Gastrocnemius medialis (tissue), 4 donors: ENCODE results near the gene MEMO1. TPM values are rescaled to one million over a fixed set of nuclear protein-coding genes. Genes with fewer than 3 reads are reported as not detected.
"Not testable (repeated sequence)": the region's sequence is repeated elsewhere in the genome, so short reads cannot be mapped to it uniquely, and the experiment has no call there.

ENCODE experiments used
- ATAC-seq, 2 donors: fragments of 150-250 bp; one replicate each; pipeline ENCODE4 v1.9.1; 2016
- DNase-seq, 2 donors: peaks; one replicate each; pipeline ENCODE4 v3.0.0-alpha.2; 2019
- H3K27ac ChIP-seq, 4 donors: fragments of 200-600 bp; sonication (generic); 1 replicate in 1 of 4; 2 replicates in 3 of 4; pipeline ENCODE4 v1.5.1; 2016 to 2018; ENCODE audit warnings: mild to moderate bottlenecking in 2 of 4, moderate library complexity in 1 of 4
- H3K27me3 ChIP-seq, 3 donors: fragments of 200-600 bp; sonication (generic) in 2 of 3; 1 replicate in 1 of 3; 2 replicates in 2 of 3; pipeline versions ENCODE4 v1.5.1 to v1.6.0; 2016 to 2019; ENCODE audit warnings: mild to moderate bottlenecking in 1 of 3, moderate library complexity in 1 of 3
- H3K36me3 ChIP-seq, 2 donors: fragments of 200-600 bp; sonication (generic) in 1 of 2; one replicate each; pipeline ENCODE4 v1.5.1; 2017 to 2018
- H3K4me1 ChIP-seq, 2 donors: fragments of 200-600 bp; sonication (generic) in 1 of 2; one replicate each; pipeline ENCODE4 v1.5.1; 2016 to 2017; ENCODE audit warnings: mild to moderate bottlenecking in 2 of 2
- H3K4me3 ChIP-seq, 4 donors: fragments of 200-600 bp; sonication (generic) in 3 of 4; 1 replicate in 1 of 4; 2 replicates in 3 of 4; pipeline ENCODE4 v1.5.1; 2016 to 2019; ENCODE audit warnings: mild to moderate bottlenecking in 2 of 4
- H3K9me3 ChIP-seq, 3 donors: fragments of 200-600 bp; sonication (generic) in 2 of 3; 1 replicate in 1 of 3; 2 replicates in 2 of 3; pipeline ENCODE4 v1.5.1; 2016 to 2019
- CTCF ChIP-seq, 5 experiments: fragments of 450-650 bp in 3 of 5; fragments of 200-600 bp in 2 of 5; sonication (generic) in 2 of 5; IDR thresholded peaks in 4 of 5; conservative IDR thresholded peaks in 1 of 5; 1 replicate in 4 of 5; 2 replicates in 1 of 5; pipeline ENCODE4 v1.5.1; 2016 to 2019; ENCODE audit warnings: antibody characterized with exemption in 5 of 5, mild to moderate bottlenecking in 3 of 5, moderate library complexity in 3 of 5
- POLR2A ChIP-seq, 2 donors: fragments of 450-650 bp; IDR thresholded peaks; one replicate each; pipeline ENCODE4 v1.6.1; 2017; ENCODE audit warnings: antibody characterized with exemption in 2 of 2, mild to moderate bottlenecking in 2 of 2, moderate library complexity in 2 of 2
- in situ Hi-C, 4 donors: fragments of 200-750 bp; cut with MboI; loops; one replicate each; pipeline versions ENCODE4 v1.15.0 to v1.8.0; 2017; ENCODE audit warnings: low sequenced_read_pairs in 4 of 4
- intact Hi-C: fragments of 100-400 bp; cut with DNase I; formaldehyde crosslinking; loops from one replicate; pipeline ENCODE4 v1.15.1; 2023; ENCODE audit warnings: low total_unique reads
- total RNA-seq, 4 donors: library from RNA; depleted of rRNA; stranded (reverse); fragments of >200 nt; gene quantifications; one replicate each; pipeline versions ENCODE4 v1.1.0 to v1.2.3, GENCODE V29; 2016

Gene MEMO1
- total RNA-seq, 4 donors from 2014 or later: 32.2 to 75.0 (median 50.0) TPM

GRCh38 chr2:31886700-31887099 lies 124.1 kb downstream of the MEMO1 start:
- peak in 1 of 5 experiments; percentile 19 for TF ChIP-seq CTCF (IDR thresholded peaks at IDR 0.05 in 4 of 5, conservative IDR thresholded peaks at IDR 0.05 in 1 of 5)
- no peak for TF ChIP-seq POLR2A (IDR thresholded peaks at IDR 0.05)
- no peak overlapping the region for H3K4me3 ChIP-seq
- H3K9me3 ChIP-seq: no peaks in the 10 kb centered on the region
- no peak for ATAC-seq
- intact Hi-C loops (no loop called here), in situ Hi-C loops (no loop called here)
- no peak for DNase-seq
- H3K27ac ChIP-seq: no peak overlapping the region
- peaks cover 0 to 16% of the 10 kb centered on the region in 2 donors for H3K36me3 ChIP-seq
- H3K4me1 ChIP-seq: peaks cover 0 to 10% of the 10 kb centered on the region in 2 donors
- no peaks in the 10 kb centered on the region for H3K27me3 ChIP-seq

- DNase-seq (no peak), ATAC-seq (no peak)
- in situ Hi-C loops (no loop called here), intact Hi-C loops (no loop called here)
- TF ChIP-seq POLR2A (IDR thresholded peaks at IDR 0.05): no peak
- TF ChIP-seq CTCF (IDR thresholded peaks at IDR 0.05 in 4 of 5, conservative IDR thresholded peaks at IDR 0.05 in 1 of 5): no peak
- H3K4me1 ChIP-seq: no peaks in the 10 kb centered on the region
- H3K9me3 ChIP-seq: no peaks in the 10 kb centered on the region
- no peak overlapping the region for H3K4me3 ChIP-seq
- H3K27ac ChIP-seq: no peak overlapping the region
- H3K36me3 ChIP-seq: no peaks in the 10 kb centered on the region
- no peaks in the 10 kb centered on the region for H3K27me3 ChIP-seq
Measured at GRCh38 chr2:31877008-31877407, 133.8 kb downstream of the MEMO1 start.

GRCh38 chr2:31874071-31874470 lies 136.7 kb downstream of the MEMO1 start:
- no peaks in the 10 kb centered on the region for H3K36me3 ChIP-seq
- no peak overlapping the region for H3K4me3 ChIP-seq
- in situ Hi-C loops: no loop called here
- H3K27me3 ChIP-seq: no peaks in the 10 kb centered on the region
- no peaks in the 10 kb centered on the region for H3K9me3 ChIP-seq
- no peak for TF ChIP-seq CTCF (IDR thresholded peaks at IDR 0.05 in 4 of 5, conservative IDR thresholded peaks at IDR 0.05 in 1 of 5)
- TF ChIP-seq POLR2A (IDR thresholded peaks at IDR 0.05): no peak
- intact Hi-C loops: no loop called here
- no peaks in the 10 kb centered on the region for H3K4me1 ChIP-seq
- no peak for DNase-seq
- no peak for ATAC-seq
- no peak overlapping the region for H3K27ac ChIP-seq

- intact Hi-C loops (no loop called here), in situ Hi-C loops (no loop called here)
- Histone ChIP-seq H3K4me3 (no peak overlapping the region), H3K36me3 (no peaks in the 10 kb centered on the region), H3K4me1 (no peaks in the 10 kb centered on the region), H3K9me3 (no peaks in the 10 kb centered on the region), H3K27ac (no peak overlapping the region), H3K27me3 (no peaks in the 10 kb centered on the region)
- ATAC-seq (no peak), DNase-seq (no peak)
- no peak for TF ChIP-seq CTCF (IDR thresholded peaks at IDR 0.05 in 4 of 5, conservative IDR thresholded peaks at IDR 0.05 in 1 of 5)
- TF ChIP-seq POLR2A (IDR thresholded peaks at IDR 0.05): no peak
Measured at GRCh38 chr2:31865215-31865614, 145.6 kb downstream of the MEMO1 start.

- Histone ChIP-seq H3K36me3 (no peaks in the 10 kb centered on the region), H3K27me3 (no peaks in the 10 kb centered on the region), H3K4me1 (no peaks in the 10 kb centered on the region), H3K9me3 (no peaks in the 10 kb centered on the region), H3K27ac (no peak overlapping the region), H3K4me3 (no peak overlapping the region)
- in situ Hi-C loops: no loop called here
- ATAC-seq (no peak), DNase-seq (no peak)
- intact Hi-C loops: no loop called here
- TF ChIP-seq CTCF (IDR thresholded peaks at IDR 0.05 in 4 of 5, conservative IDR thresholded peaks at IDR 0.05 in 1 of 5) (no peak), POLR2A (IDR thresholded peaks at IDR 0.05) (no peak)
Measured at GRCh38 chr2:31863867-31864266, 146.9 kb downstream of the MEMO1 start.

- H3K27ac ChIP-seq, intact Hi-C loops, H3K36me3 ChIP-seq, H3K27me3 ChIP-seq, H3K4me3 ChIP-seq, DNase-seq, H3K4me1 ChIP-seq, in situ Hi-C loops, H3K9me3 ChIP-seq, ATAC-seq: not testable (repeated sequence)
Measured at GRCh38 chr2:31863015-31863656, 147.7 kb downstream of the MEMO1 start.
